Bronchial epithelial cell (primary cell): Measurements from ENCODE around the gene CYBA. TPM values are rescaled to one million over a fixed set of nuclear protein-coding genes. Genes with fewer than 3 reads are reported as not detected.

Experiments used
- DNase-seq: peaks from one replicate; pipeline ENCODE4 v3.0.0-alpha.2; 2010; ENCODE audit warnings: low read depth
- FAIRE-seq: peaks from 2 replicates; lab custom pipeline; 2011; peaks lifted over from hg19 to GRCh38; lab: Jason Lieb, UNC
- H3K27me3 ChIP-seq: 2 replicates; pipeline ENCODE4 v1.5.1; 2011; ENCODE audit warnings: low read length; ENCODE audit not compliant: control insufficient read depth, insufficient read depth
- H3K36me3 ChIP-seq: 2 replicates; pipeline ENCODE4 v1.5.1; 2011; ENCODE audit warnings: low read length; ENCODE audit not compliant: control insufficient read depth, insufficient read depth
- H3K4me3 ChIP-seq: 2 replicates; pipeline ENCODE4 v1.5.1; 2011; ENCODE audit warnings: mild to moderate bottlenecking, low read depth, low read length, control low read depth
- total RNA-seq: library from RNA; depleted of rRNA; stranded (reverse); fragments of >200 nt; gene quantifications from 2 replicates; pipeline ENCODE4 v1.2.1, GENCODE V29; 2014
- TF ChIP-seq, protein P1 (sequence below): IDR thresholded peaks from 2 replicates; pipeline ENCODE4 v1.5.1; 2011; ENCODE audit warnings: mild to moderate bottlenecking, moderate library complexity, low read length, control low read depth, inconsistent platforms; ENCODE audit not compliant: insufficient read depth, severe bottlenecking

CYBA gene
- total RNA-seq, 1 donor from 2014 or later = 134 TPM

DNA sequence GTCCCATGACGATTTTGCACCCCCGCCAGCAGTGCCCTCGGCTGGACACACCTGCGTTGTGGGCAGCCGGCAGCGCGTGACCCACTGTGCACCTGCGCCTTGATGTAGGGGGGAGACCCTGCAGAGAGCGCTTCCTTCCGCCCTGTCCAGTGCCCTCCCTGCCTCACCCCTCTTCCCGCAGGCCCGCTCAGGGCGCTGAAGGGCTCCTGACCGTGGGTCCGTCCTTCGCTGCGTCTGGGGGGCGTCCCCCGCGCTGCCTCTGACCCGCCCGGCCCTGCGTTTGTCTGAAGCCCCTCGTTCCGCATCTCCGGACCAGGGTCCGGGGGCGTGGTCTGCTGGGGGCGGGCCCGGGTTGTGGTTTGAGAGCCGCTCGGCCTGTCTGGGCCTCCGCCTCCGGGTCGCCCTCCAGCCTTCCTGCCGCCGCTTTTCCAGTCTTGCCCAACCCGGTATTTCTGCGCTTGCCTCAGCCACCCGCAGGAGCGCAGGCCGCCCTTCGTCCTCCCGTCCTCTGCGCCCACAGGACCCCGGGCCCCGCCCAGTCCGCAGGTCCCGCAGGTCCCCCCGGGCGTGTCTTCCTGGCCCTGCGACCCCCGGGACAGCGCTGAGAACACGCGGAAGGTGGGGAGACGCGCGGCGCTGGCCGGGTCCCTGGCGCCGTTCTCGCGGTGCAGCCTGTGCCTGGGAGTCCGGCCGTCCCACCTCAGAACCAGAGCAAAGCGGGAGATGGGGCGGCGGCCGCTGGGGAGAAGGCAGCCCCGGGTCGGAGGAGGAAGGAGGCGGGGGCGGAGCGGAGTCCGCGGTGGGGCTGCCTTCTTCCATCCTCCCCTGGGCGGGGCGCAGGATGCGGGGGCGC lies 16.5 kb downstream of the CYBA start:
- H3K27me3 ChIP-seq = peaks cover 13% of the 10 kb centered on the region
- peaks cover 8% of the 10 kb centered on the region for H3K36me3 ChIP-seq
- no peak for FAIRE-seq
- TF ChIP-seq, protein P1, sequence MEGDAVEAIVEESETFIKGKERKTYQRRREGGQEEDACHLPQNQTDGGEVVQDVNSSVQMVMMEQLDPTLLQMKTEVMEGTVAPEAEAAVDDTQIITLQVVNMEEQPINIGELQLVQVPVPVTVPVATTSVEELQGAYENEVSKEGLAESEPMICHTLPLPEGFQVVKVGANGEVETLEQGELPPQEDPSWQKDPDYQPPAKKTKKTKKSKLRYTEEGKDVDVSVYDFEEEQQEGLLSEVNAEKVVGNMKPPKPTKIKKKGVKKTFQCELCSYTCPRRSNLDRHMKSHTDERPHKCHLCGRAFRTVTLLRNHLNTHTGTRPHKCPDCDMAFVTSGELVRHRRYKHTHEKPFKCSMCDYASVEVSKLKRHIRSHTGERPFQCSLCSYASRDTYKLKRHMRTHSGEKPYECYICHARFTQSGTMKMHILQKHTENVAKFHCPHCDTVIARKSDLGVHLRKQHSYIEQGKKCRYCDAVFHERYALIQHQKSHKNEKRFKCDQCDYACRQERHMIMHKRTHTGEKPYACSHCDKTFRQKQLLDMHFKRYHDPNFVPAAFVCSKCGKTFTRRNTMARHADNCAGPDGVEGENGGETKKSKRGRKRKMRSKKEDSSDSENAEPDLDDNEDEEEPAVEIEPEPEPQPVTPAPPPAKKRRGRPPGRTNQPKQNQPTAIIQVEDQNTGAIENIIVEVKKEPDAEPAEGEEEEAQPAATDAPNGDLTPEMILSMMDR = no peak
- peak overlapping the region; percentile 48 for H3K4me3 ChIP-seq
- peak; percentile 41 for DNase-seq

DNA sequence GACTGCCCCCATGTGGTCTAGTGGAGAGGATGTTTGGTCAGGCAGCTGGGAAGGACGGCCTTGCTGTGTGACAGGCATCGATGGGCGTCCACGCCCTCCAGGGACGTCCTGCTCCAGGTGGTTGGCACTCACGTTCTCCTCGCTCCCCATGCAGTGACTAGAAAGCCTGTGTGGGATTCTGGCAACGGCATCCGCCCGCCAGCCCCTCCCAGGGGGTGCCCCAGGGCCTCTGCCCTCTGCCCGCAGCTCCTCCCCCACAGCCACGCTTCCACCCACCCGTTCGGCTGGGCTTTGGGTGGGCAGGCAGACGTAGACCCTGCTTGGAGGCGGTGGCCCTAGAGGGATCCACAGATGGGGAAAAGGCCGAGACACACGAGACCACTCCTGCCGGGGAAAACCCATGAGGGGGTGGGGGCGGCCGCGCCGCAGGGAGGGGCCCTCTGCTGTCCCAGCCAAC lies 17.1 kb downstream of the CYBA start:
- FAIRE-seq = no peak
- peak overlapping the region; percentile 48 for H3K4me3 ChIP-seq
- peaks cover 8% of the 10 kb centered on the region for H3K36me3 ChIP-seq
- TF ChIP-seq, protein P1 = peak; percentile 48
- DNase-seq = peak; percentile 38
- H3K27me3 ChIP-seq = peaks cover 7% of the 10 kb centered on the region

DNA sequence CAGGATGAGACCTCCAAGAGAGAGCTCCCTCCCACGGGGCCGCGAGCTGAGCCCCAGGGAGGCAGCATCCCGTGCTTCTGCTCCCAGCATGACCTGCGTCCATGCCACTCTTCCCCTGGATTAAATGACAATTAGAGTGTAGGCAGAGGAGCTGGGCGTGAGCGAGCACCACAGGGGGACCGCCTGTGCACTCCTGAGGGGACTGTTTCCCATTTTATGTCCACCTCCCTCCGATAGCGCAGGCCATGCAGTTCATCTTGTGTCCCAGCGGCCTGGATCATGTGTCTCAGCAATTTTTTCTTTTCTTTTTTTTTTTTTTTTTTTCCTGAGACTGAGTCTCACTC lies 18.3 kb downstream of the CYBA start:
- TF ChIP-seq, protein P1 = no peak
- FAIRE-seq = no peak
- no peak for DNase-seq
- H3K36me3 ChIP-seq = peaks cover 9% of the 10 kb centered on the region
- no peak overlapping the region for H3K4me3 ChIP-seq
- H3K27me3 ChIP-seq = peaks cover 2% of the 10 kb centered on the region

DNA sequence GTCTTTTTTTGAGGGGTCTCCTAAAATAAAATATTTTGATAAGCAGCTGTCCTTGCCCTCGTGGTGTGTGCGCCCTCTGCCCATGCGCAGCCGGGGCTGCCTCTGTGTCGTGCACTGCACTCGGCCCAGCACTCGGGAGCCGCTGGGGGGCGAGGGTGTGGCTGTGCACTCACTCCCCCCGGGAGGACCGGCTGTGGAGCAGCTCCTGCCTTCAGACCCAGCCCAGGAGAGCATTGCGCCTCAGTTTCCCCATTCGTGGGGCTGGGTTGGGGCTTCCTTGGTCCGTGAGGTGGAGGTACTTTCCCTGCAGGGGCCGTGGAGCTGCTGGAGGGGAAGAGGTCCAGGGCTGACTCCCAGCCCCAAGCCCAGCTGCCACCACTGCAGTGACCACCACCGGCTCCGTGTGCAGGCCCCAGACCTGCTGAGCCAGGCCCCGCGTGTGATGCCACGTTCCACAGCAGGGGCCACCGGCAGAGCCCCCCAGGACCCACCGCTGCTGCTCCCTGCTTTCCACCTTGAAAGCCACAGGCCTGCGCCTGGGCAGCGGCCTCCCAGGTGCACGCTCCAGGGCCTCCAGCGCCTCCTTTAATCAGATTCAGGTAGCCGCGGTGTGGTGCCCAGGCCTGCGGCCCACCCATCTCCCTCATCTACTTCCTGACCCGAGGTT lies 18.8 kb downstream of the CYBA start:
- peaks cover 13% of the 10 kb centered on the region for H3K36me3 ChIP-seq
- FAIRE-seq (no peak), DNase-seq (no peak)
- no peak overlapping the region for H3K4me3 ChIP-seq
- peaks cover 2% of the 10 kb centered on the region for H3K27me3 ChIP-seq
- TF ChIP-seq, protein P1 = no peak

DNA sequence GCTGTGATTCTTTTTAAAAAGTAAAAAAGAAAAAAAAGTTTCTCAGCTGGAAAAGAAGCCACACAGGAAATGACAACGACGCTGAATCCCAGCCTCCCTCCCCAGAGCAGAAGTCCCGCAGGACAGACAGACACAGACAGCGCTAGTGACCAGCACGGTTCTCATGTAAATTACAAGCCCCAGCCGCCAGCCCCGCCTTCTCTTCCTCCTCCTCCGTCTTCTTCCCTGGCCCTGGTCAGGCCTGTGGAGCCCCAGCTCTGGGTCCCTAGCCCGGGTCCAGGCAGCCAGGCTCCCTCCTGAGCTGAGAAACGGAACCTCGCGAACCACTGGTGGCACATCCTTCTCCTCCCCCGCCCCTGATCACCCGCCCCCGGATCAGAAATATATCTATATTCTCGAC lies 19.5 kb downstream of the CYBA start:
- Histone ChIP-seq H3K27me3 (no peaks in the 10 kb centered on the region), H3K36me3 (peaks cover 13% of the 10 kb centered on the region), H3K4me3 (no peak overlapping the region)
- TF ChIP-seq, protein P1 = no peak
- no peak for FAIRE-seq
- DNase-seq = no peak
